Measurements from ENCODE around the gene ETFB. TPM values are rescaled to one million over a fixed set of nuclear protein-coding genes. Genes with fewer than 3 reads are reported as not detected.
A peak's percentile ranks its signal among the peaks of the same experiment; 100 is the strongest.

The ETFB gene
- total RNA-seq, 1 experiment from 2014 or later, result 134 TPM

DNA sequence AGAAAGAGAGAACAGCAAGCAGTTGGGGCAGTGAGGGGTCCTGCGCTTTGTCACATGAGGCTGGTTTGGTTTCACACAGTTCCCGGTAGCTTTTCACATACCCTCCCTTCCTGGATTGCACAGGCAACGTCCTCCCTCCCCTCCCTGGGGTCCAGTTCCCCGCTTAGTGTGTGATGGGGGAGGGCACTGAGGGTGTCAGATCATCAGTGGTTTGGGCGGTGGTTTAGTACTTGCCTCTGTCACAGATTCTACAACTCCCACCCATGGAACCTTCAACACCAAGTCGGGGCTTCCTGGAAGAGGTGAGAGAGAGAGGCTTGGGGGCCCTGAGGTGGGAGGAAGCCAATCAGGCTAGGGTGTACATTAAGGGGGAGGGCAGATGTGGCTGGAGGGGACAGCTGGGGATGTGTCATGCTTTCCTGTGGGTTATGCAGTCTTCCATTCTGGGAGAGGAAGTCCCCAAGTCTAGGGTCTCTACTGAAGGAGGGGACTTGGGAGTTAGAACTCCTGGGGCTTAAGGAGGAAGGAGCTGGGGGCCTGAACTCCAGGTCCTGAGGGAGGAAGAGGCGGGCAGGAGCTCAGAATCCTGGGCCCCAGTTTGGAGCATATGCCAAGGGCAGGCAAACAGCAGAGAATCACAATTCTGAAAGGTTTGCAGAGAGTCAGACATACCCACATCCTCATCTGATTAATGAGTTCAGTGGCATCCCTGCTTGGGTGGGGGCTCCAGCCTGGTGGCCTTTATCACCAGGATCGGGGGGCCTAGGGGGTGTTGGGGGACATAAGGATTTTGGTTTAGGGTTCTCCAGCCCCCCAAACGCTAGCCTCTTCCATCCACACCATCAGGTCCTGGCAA, 6.7 kb upstream of the ETFB start, which contains the start of gene NKG7:
Gene NKG7 (minus strand): TSS at position 6 of the 856 bp plus-strand sequence. CDS start 119 bp downstream, outside the sequence.
- DNase-seq (ENCODE audit: low read depth), result no peak

DNA sequence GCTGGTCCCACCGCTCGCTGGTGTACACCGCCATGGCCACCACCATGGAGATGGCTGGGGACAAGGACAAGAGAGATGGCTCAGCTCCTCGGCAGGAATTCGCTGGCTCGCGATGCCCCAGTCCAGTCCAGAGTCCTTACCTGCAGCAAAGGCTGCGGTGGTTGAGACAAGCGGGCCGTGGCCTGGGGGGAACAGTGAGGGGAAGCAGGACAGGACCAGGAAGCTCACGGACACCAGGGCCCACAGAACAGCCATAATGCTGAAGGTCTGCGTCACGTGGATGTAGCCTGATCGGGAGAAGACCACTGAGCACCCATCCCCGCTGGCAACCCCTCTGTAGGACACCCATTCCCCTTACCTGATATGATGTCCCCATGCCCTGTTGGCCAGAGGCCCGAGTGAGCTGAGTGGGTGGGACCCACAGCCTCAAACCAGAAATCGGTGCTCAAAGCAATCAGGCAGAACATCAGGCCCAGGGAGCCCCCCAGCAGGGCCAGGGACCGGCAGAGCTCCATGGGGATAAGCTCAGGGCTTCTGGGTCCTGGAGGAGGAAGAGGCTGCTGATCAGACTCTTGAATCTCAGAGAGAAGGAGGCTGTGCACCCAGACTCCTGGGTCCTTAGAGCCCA, 5.9 kb upstream of the ETFB start:
- DNase-seq (ENCODE audit: low read depth), result no peak

DNA sequence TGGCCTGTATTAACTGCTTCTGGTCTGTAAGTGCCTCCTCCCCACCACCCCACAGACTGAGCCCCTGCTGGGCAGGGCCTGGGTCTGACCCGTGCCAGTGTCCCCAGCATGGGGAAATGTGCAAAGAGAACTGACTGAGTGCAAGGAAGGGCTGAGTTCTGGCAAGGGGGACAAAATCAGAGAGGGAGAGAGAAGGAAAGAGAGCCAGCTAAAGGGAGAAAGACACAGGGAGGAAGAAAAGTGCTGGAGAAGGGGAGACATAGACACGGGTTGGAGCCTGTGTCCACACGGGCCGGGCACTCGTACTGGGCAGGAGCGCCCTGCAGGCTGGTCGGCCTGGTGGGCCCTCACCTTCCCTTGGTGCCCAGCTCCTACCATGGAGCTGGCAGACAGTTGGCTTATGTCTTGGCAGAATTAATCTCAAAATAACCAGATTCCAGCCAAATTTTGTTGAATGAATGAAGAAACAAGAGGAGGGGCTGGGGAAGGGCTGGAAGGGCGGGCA, 5.0 kb upstream of the ETFB start:
- no peak for DNase-seq (ENCODE audit: low read depth)

DNA sequence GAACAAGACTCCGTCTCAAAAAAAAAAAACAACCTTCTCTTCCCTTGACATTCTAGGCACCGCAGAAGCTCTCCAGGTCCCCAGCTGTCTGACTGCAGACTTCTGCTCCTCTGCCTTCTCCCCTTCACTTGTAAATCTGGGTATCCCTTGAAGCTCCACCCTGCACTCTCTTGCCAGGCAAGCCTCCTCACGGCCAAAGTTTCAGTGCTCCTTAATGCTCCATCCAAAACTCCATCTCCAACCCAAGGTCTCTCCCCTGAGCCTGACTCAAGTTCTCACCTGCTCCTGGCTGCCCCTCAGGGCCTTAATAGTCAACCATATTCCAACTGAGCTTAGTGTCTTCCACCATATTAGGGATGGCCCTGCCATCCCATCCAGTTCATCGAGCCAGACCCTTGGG, 4.0 kb upstream of the ETFB start:
- no peak for DNase-seq (ENCODE audit: low read depth)

DNA sequence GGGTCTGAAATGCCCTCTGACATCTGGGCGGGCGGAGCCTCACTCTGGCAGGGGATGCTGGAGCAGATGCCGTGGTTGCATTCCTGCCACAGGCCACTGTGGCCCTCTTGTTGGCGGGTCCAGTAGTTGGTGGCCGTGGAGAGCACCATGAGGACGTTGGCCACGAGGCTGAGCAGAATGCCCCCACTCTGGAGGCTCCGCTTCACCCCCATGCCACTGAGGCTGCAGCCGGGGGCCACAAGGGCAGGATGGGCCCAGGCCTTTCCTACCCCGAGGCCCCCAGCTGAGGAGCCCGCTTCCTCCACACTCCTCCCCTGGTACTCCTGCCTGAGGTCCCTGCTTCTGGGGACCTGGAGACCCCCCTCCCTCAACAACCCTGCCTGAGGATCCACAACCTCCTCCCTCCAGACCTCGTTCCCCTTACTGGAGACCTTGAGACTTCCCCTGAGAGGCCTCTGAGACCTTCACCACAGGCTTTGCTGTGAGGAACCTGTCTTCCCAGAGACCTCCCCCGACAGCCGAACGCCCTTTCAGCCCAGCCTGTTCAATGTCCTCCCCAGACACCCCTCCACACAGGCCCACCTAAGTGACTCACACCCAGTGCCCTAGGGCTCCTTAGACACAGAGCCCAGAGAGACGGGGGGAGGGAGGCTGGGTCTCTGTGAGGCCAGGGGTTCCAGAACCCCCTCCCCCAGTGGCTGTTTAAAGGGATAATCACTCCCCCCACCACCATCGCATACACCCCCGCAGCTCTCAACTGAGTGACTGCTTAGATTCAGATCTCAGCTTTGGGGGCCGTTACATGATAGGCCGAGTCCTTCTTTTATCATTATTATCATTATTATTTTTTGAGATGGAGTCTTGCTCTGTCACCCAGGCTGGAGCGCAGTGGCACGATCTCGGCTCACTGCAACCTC, 2.4 kb upstream of the ETFB start, which contains the start of gene CLDND2:
Gene CLDND2 (minus strand): TSS at position 638 of the 917 bp plus-strand sequence. CDS start 426 bp downstream, at position 212.
- no peak for DNase-seq (ENCODE audit: low read depth)

DNA sequence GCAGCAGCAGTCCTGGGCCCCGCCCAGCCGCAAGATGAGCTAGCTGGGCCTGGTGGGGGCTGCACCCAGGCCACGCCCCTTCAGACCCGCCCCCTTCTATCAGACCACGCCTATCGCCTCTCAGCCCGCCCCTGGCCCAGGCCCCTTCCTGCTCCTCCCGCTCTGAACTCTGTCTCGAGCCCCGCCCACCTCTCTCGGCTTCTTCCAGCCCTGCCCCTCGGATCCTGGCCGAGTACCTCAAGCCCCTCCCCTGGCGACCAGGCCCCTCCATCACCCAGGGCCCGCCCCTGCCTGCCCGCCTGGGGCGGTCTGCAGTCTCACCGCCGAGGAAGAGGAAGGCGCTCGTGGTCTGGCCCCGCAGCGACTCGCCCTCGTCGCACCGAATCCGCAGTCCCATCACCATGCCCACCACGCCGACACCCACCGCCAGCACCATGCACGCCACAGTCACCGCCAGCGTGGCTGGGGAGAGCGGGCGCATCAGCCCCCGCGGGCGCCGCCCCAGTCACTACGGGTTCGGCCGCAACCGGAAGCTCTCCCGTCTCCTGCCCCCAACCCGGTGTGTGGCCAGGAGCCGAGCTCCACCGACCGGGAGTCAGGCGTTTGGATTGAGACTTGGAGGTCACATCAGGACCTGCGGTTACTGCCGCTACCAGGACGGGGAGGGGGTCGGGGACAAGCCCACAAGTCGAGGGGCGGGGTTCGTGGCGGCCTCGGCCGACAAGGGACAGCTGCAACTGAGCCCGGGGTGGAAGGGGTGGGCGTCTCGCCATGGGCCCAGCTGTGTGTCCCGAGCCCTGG, 1.6 kb upstream of the ETFB start:
- DNase-seq (ENCODE audit: low read depth), result peak; percentile 97

DNA sequence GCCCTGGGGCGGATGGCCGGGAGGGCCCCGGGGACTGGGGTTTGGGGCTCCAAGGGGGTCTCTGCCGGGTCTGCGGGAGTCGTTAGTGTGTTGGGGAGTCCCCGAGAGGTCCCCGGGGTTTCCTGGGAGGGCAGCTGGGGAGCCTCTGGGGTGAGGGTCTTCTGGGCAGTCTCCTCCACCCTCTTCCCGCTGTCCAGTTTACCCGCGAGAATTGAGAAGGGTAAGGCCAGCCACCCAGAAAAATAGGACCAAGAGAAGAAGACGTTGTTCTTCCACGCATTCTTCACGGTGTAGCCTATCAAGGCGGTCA, 1.0 kb upstream of the ETFB start:
- DNase-seq (ENCODE audit: low read depth), result no peak

DNA sequence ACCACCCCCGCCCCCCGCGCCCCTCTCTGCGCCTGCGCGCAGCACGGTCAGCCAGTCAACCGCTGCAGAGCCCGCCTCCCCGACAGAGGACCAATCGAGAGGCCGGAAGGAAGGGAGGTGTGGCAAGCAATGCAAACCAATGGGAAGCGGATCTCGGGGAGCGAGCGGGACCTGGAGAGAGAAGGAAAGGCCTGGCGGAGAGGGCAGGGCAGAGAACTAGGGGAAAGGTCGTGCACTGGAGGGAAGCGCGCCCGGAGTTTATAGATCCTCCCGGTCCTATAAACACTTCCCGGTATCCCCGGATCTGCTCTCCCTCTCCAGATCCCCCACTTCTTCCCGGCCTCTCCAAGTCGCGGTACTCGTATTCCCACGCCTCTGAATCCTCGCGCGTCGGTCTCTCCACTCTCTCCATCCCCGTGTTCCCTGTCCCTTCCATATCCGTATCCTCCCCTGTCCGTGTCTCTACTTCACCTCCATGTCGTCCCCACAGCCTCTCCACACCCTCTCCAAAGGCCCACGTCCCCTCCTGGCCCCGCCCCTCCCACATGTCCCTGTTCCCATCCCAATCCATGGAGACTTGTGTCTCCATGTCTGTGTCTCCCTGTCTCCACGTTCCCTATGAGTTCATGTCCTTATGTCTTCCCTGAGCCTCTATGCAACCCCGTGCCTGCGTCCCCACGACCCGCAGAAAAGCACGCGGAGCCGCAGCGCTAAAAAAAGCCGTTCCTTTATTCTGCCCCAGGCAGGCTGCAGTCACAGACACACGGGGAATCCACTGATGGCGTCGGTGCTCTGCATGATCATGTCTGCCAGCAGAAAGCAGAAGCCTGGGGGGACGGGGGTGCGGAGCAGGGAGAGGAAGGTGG, 434 bp upstream of the ETFB start:
- peak; percentile 99 for DNase-seq (ENCODE audit: low read depth)

DNA sequence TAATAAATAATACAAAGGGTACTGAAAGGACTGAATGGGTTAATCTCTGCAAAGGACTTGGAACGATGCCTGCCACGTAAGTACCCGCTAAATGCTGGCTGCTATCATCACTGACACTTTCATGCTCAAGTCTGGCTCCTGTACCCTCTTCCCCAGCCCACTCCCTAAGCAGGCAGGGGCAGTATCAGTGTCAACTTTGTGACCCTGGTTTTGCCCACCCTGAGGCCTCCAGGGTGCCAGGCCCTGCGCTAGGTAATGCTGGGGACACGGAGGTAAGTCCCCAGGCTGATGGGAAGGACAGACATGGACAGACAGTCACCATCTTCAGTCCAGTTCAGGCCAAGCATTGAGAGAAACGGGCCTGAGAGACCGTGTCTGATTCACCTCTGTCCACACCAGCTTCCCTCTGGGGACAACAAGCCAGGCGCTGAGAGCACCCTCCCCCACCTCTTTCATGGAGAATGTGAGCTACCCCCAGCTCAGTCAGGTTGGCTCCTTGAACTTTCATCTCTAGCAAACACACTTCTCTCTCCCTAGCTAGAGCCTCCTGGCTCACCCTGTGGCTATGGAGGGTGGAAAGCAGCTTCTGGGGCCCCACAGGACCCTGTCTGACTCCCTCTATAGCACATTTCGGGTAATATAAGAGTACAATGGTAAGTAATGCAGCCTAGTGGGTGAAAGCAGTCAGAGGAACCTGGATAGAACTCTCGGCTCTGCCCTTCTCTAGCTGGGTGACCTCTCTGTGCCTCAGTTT, 800 bp downstream of the ETFB start:
- peak; percentile 68 for DNase-seq (ENCODE audit: low read depth)

DNA sequence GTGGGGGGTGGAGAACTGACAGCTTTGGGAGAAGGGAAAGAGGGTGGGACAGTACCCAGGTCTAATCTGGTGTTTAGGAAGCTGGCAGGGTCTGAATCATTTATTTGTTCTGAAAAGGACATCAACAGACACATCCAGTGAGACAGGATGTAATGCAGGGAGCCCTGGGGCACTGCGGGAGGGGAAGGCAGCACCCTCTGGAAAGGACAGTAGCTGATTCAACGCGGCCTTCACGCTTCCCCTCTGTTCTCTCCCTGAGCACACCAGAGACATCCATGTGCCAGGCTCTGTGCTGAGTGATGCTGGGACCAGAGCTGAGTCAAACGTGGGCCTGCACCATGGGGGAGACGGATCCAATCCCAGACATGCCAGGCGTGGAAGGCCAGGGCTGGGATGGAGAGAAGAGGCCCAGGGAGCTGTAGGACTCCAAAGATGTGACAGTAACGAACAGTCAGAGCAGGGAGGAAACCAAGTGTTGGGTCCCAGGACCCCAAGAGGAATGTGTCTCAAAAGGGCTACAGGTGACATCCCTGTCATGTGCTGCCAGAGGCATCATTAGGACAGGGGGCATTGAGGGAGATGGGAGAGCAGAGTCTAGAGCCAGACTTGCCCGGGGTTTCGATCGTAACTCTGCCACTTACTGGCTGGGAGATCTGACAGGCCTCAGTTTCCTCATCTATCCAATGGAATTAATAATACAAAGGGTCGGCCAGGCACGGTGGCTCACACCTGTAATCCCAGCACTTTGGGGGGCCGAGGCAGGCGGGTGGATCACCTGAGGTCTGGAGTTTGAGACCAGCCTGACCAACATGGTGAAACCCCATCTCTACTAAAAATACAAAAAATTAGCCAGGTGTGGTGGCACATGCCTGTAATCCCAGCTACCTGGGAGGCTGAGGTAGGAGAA, 1.7 kb downstream of the ETFB start:
- peak; percentile 74 for DNase-seq (ENCODE audit: low read depth)

DNA sequence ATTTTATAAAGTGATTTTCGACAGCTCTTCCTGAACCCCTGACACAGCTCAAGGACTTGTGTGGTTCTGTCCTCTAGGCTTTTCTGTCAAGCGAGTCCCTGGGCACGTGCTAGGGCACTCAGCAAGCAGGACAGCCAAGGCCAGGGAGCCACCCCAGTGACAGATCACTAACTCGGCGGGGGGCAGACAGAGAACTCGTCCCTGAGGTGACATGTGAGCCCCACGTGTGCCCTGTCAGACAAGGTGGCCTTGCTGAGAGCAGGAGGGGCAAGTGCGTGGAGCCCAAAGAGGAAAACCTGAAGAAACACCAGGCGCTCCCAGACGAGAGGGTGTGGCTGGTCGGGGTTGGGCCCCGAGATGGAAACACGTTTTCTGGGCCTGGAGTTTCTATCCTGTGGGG, 4.9 kb downstream of the ETFB start:
- no peak for DNase-seq (ENCODE audit: low read depth)

DNA sequence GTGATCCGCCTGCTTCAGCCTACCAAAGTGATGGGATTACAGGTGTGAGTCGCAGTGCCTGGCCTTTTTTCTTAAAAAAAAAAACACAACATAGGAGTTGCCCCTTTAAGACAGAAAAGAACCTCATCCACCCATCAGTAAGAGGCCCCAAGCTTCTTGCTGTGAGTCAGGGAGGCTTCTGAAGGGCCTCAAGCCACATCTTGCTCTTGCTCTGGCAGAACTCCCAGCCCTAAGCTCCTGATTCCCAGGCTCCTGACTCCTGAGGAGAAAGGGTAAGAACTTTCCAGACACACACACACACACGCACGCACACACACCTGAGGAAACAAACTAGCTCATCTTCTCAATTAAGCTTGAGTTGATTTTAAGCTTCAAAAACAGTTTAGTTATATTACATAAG, 6.9 kb downstream of the ETFB start:
- peak; percentile 82 for DNase-seq (ENCODE audit: low read depth)

DNA sequence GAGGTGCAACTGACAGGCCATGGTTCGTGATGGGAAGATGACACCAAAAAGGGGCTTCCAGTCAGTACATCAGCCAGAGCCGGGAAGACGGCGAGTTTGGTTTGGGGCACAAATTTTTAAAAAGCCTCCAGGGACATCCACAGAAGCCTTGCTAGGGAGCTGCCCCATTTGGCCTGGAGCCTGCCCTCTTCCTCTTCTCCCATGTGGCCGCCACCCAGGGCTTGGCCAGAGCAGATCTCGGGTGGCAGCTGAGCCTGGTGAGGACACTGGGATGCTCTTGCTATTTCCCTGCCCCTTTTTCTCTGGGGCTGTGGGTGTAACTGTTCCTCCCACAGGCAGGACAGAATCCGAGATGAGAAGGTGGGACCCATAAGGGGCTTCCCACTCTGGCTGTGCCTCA, 8.2 kb downstream of the ETFB start:
- no peak for DNase-seq (ENCODE audit: low read depth)

DNA sequence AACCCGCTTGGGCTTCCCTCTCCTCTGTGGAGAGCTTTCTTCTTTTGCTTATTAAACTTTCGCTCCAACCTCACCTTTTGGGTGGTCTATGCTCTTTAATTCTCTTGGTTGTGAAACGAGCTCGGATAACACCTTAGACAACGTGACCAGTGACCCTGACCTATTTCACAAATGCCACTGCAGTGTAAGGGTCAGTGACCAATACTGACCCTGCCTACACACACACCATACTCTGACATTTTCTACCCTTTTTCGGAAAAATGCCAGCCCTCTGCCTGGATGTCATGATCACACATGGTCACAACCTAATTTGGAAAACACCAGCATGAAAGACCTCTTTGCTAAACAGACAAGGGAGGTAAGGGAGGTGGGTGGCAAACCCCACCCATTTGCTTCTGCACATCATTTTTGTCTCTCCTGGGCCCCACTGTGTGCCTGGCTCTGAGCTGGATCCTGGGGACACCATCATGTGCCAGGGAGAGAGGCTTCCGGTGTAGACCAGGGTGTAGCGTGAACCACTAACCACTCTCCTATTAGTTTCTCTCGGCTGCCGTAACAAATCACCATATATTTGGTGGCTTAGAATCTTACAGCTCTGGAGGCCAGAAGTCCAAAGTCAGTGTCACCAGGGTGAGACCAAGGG, 9.9 kb downstream of the ETFB start:
- DNase-seq (ENCODE audit: low read depth), result no peak

DNA sequence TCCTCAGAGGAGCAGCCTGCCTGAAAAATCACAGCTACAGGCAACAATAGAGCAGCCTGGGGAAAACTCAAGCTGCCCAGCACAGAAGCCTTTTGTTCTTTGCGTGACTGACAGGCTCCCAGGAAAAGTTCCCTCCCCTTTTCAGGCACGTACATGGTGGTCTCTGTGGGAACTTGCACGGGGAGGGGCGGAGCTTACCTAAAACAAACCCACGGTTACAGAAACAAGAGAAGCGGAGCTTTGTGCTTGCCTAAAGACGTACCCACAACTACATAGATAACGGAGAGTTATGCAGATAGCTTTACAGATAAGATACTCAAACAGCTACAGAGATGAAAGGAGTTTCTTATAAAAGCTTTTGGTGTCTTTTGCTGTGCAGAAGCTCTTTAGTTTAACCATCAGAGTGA, 11.4 kb downstream of the ETFB start:
- DNase-seq (ENCODE audit: low read depth), result no peak

DNA sequence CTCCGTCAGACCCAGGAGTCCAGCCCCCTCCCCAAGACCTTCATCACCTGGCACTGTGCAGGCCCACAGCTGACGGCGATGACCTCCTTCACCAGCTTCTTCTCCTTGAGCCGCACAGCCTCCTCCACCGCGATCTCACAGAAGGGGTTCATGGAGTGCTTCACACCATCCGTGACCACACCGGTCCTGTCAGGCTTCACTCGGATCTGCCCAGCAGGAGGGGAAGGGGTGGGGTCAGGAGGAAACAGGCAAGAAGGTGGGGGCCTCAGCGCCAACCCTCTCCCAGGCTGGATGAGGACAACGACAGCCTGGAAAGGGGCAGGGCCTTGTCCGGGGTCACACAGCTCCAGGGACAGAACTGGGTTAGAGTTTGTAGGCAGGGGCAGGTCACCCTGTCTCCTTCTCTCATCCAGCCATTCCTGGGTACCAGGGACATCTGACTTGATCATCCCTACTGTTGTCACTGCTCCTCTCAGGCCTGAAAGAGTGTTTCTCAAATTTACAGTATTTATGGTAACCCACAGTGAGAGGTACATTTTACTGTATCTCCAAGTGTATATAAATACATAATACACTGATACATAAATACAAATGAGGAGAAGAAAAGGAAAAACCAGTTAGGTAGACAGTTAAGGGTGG, 12.0 kb downstream of the ETFB start:
- no peak for DNase-seq (ENCODE audit: low read depth)

DNA sequence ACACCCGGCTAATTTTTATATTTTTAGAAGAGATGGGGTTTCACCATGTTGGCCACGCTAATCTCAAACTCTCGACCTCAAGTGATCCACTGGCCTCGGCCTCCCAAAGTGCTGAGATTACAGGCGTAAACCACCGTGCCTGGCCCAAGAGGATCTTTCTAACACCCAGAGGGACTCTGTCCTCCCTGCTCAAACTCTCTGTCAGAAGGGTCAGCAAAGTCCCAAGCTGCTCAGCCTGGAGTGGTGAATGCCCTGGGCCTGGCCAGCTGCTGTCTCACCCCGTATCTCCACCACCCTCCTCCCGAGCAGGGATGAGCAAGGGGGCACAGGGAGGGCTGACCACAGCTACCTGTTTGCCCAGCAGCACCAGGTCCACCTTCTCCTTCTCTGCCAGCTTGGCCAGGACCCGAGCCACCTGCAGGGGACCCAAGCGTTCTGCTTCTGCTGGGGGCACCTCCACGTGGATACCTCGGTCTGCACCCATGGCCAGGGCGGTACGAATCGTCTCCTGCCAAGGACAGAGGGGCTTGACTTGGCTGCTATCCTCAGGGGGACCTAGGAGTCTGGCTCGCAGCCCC, 13.3 kb downstream of the ETFB start:
- no peak for DNase-seq (ENCODE audit: low read depth)

Measured in M059J (cell line).